ENCODE data around the gene LRRC36.
"Not testable (repeated sequence)": the region's sequence is repeated elsewhere in the genome, so short reads cannot be mapped to it uniquely, and the experiment has no call there.

The LRRC36 gene

GRCh38 chr16:67411339-67411738, 84.7 kb downstream of the LRRC36 start:
- H3K27ac ChIP-seq (replicated peaks), result no peak overlapping the region
- H3K27me3 ChIP-seq (ENCODE audit: insufficient read depth, poor library complexity, severe bottlenecking), result peaks cover 5% of the 10 kb centered on the region
- no peak for DNase-seq (ENCODE audit: low read depth in 1 of 2, low spot score in 1 of 2)
- TF ChIP-seq GABPA (IDR thresholded peaks at IDR 0.05; ENCODE audit: low read depth) (no peak), SPI1 (IDR thresholded peaks at IDR 0.05; ENCODE audit: borderline replicate concordance, low read depth) (no peak), CTCF (IDR thresholded peaks at IDR 0.05; ENCODE audit: insufficient read depth, low read length) (no peak), REST (IDR thresholded peaks at IDR 0.05; ENCODE audit: insufficient replicate concordance, low read depth) (no peak), POLR2AphosphoS5 (IDR thresholded peaks at IDR 0.05; ENCODE audit: low read depth) (no peak)
- H3K4me3 ChIP-seq (replicated peaks; ENCODE audit: insufficient read depth, low read length), result no peak overlapping the region

GRCh38 chr16:67412294-67412693, 85.7 kb downstream of the LRRC36 start:
- no peak overlapping the region for H3K27ac ChIP-seq (replicated peaks)
- H3K4me3 ChIP-seq (replicated peaks; ENCODE audit: insufficient read depth, low read length), result no peak overlapping the region
- H3K27me3 ChIP-seq (ENCODE audit: insufficient read depth, poor library complexity, severe bottlenecking), result peaks cover 13% of the 10 kb centered on the region
- TF ChIP-seq GABPA (IDR thresholded peaks at IDR 0.05; ENCODE audit: low read depth) (no peak), POLR2AphosphoS5 (IDR thresholded peaks at IDR 0.05; ENCODE audit: low read depth) (no peak), REST (IDR thresholded peaks at IDR 0.05; ENCODE audit: insufficient replicate concordance, low read depth) (no peak), SPI1 (IDR thresholded peaks at IDR 0.05; ENCODE audit: borderline replicate concordance, low read depth) (no peak), CTCF (IDR thresholded peaks at IDR 0.05; ENCODE audit: insufficient read depth, low read length) (no peak)
- no peak for DNase-seq (ENCODE audit: low read depth in 1 of 2, low spot score in 1 of 2)

GRCh38 chr16:67413978-67414911, 87.6 kb downstream of the LRRC36 start:
- Histone ChIP-seq H3K4me3 (replicated peaks; ENCODE audit: insufficient read depth, low read length) (no peak overlapping the region), H3K27me3 (ENCODE audit: insufficient read depth, poor library complexity, severe bottlenecking) (peaks cover 16% of the 10 kb centered on the region), H3K27ac (replicated peaks) (no peak overlapping the region)
- TF ChIP-seq REST (IDR thresholded peaks at IDR 0.05; ENCODE audit: insufficient replicate concordance, low read depth) (no peak), SPI1 (IDR thresholded peaks at IDR 0.05; ENCODE audit: borderline replicate concordance, low read depth) (peak; percentile 4; the same call in 1 of the 2 replicates), CTCF (IDR thresholded peaks at IDR 0.05; ENCODE audit: insufficient read depth, low read length) (no peak)
- DNase-seq (ENCODE audit: low read depth in 1 of 2, low spot score in 1 of 2), result no peak

GRCh38 chr16:67415421-67415820, 88.8 kb downstream of the LRRC36 start:
- H3K27me3 ChIP-seq (ENCODE audit: insufficient read depth, poor library complexity, severe bottlenecking), result peaks cover 16% of the 10 kb centered on the region
- not testable (repeated sequence) for H3K27ac ChIP-seq (replicated peaks); H3K4me3 ChIP-seq (replicated peaks; ENCODE audit: insufficient read depth, low read length); DNase-seq (ENCODE audit: low read depth in 1 of 2, low spot score in 1 of 2)
